Amniotic stem cell (primary cell): ENCODE measurements around the gene GNAT3.
A peak's percentile ranks its signal among the peaks of the same experiment; 100 is the strongest.

Experiments
- DNase-seq: peaks from one replicate; lab custom pipeline; 2025; lab: John Stamatoyannopoulos, UW

Gene GNAT3

GRCh38 chr7:80511964-80512363, at the start of gene GNAT3:
GNAT3 (minus strand) TSS chr7:80512064; CDS start chr7:80511926, 138 bp downstream.
- DNase-seq, result no peak

GRCh38 chr7:80558116-80558515, 46.3 kb upstream of the GNAT3 start:
- no peak for DNase-seq

GRCh38 chr7:80552031-80552694, 40.3 kb upstream of the GNAT3 start:
- DNase-seq, result no peak

GRCh38 chr7:80550005-80550404, 38.1 kb upstream of the GNAT3 start:
- DNase-seq, result no peak

- no peak for DNase-seq
Measured at GRCh38 chr7:80548840-80549530, 37.1 kb upstream of the GNAT3 start.

GRCh38 chr7:80542398-80542797, 30.5 kb upstream of the GNAT3 start:
- peak; percentile 86 for DNase-seq

- no peak for DNase-seq
Measured at GRCh38 chr7:80540836-80541235, 29.0 kb upstream of the GNAT3 start.

- no peak for DNase-seq
Measured at GRCh38 chr7:80537091-80537490, 25.2 kb upstream of the GNAT3 start.

- no peak for DNase-seq
Measured at GRCh38 chr7:80536426-80536825, 24.6 kb upstream of the GNAT3 start.

- DNase-seq, result no peak
Measured at GRCh38 chr7:80533287-80533686, 21.4 kb upstream of the GNAT3 start.

- DNase-seq, result no peak
Measured at GRCh38 chr7:80532153-80532552, 20.3 kb upstream of the GNAT3 start.

- DNase-seq, result no peak
Measured at GRCh38 chr7:80530136-80530535, 18.3 kb upstream of the GNAT3 start.

- DNase-seq, result peak; percentile 11
Measured at GRCh38 chr7:80529362-80529761, 17.5 kb upstream of the GNAT3 start.

- DNase-seq, result no peak
Measured at GRCh38 chr7:80528689-80529088, 16.8 kb upstream of the GNAT3 start.

GRCh38 chr7:80526472-80526871, 14.6 kb upstream of the GNAT3 start:
- DNase-seq, result no peak

- no peak for DNase-seq
Measured at GRCh38 chr7:80524693-80525092, 12.8 kb upstream of the GNAT3 start.

- no peak for DNase-seq
Measured at GRCh38 chr7:80521809-80522208, 9.9 kb upstream of the GNAT3 start.

- no peak for DNase-seq
Measured at GRCh38 chr7:80520199-80520598, 8.3 kb upstream of the GNAT3 start.

- DNase-seq, result no peak
Measured at GRCh38 chr7:80517282-80517747, 5.5 kb upstream of the GNAT3 start.

GRCh38 chr7:80515298-80515697, 3.4 kb upstream of the GNAT3 start:
- no peak for DNase-seq

- DNase-seq, result no peak
Measured at GRCh38 chr7:80510021-80510420, 1.8 kb downstream of the GNAT3 start.

GRCh38 chr7:80508440-80508839, 3.4 kb downstream of the GNAT3 start:
- no peak for DNase-seq

- DNase-seq, result no peak
Measured at GRCh38 chr7:80505900-80506500, 5.9 kb downstream of the GNAT3 start.
